SJSA1 (cell line): Measurements from ENCODE around the gene DEF6. TPM values are rescaled to one million over a fixed set of nuclear protein-coding genes. Genes with fewer than 3 reads are reported as not detected.

Source experiments
- DNase-seq, 2 experiments: peaks; one replicate each; pipeline ENCODE4 v3.0.0-alpha.2; 2015 to 2020; ENCODE audit warnings: low spot score in 2 of 2, low read depth in 1 of 2
- H3K27ac ChIP-seq: fragments of 250-450 bp; sonication (Bioruptor Pico); 2 replicates; pipeline ENCODE4 v1.5.1; 2020; ENCODE audit warnings: mild to moderate bottlenecking, moderate library complexity
- H3K27me3 ChIP-seq: fragments of 250-450 bp; sonication (Bioruptor Pico); replicated peaks from 2 replicates; pipeline ENCODE4 v1.5.1; 2020; ENCODE audit warnings: mild to moderate bottlenecking, moderate library complexity
- H3K36me3 ChIP-seq: fragments of 250-450 bp; sonication (Bioruptor Pico); 2 replicates; pipeline ENCODE4 v1.5.1; 2020; ENCODE audit warnings: mild to moderate bottlenecking
- H3K4me1 ChIP-seq: fragments of 250-450 bp; sonication (Bioruptor Pico); replicated peaks from 2 replicates; pipeline ENCODE4 v1.6.1; 2021; ENCODE audit warnings: mild to moderate bottlenecking
- H3K4me3 ChIP-seq: fragments of 250-450 bp; sonication (Bioruptor Pico); 2 replicates; pipeline ENCODE4 v1.5.1; 2020; ENCODE audit warnings: mild to moderate bottlenecking
- H3K9me3 ChIP-seq: fragments of 250-450 bp; sonication (Bioruptor Pico); replicated peaks from 2 replicates; pipeline ENCODE4 v1.5.1; 2020; ENCODE audit warnings: mild to moderate bottlenecking
- total RNA-seq: library from RNA; depleted of rRNA; stranded (reverse); fragments of >200 nt; shearing (Covaris generic); gene quantifications from 2 replicates; pipeline ENCODE4 v1.2.3, GENCODE V29; 2014

The DEF6 gene
- total RNA-seq, 1 experiment from 2014 or later, result 0.05 TPM

- Histone ChIP-seq H3K27ac (no peak overlapping the region), H3K27me3 (no peaks in the 10 kb centered on the region), H3K9me3 (0 out of 2 replicates have a peak, but pooled peaks cover 2% of the 10 kb centered on the region), H3K36me3 (0 out of 2 replicates have a peak, but pooled peaks cover 3% of the 10 kb centered on the region), H3K4me1 (peaks cover 6% of the 10 kb centered on the region), H3K4me3 (no peak overlapping the region)
- DNase-seq, result no peak
These were observed 32.9 kb upstream of the DEF6 start for GRCh38 chr6:35264550-35265274.

GRCh38 chr6:35265523-35265922, 32.1 kb upstream of the DEF6 start:
- Histone ChIP-seq H3K36me3 (0 out of 2 replicates have a peak, but pooled peaks cover 4% of the 10 kb centered on the region), H3K4me1 (peaks cover under 1% of the 10 kb centered on the region; the same call in 1 of the 2 replicates), H3K27ac (no peak overlapping the region), H3K4me3 (no peak overlapping the region), H3K27me3 (no peaks in the 10 kb centered on the region), H3K9me3 (no peaks in the 10 kb centered on the region)
- DNase-seq, result no peak

DNA sequence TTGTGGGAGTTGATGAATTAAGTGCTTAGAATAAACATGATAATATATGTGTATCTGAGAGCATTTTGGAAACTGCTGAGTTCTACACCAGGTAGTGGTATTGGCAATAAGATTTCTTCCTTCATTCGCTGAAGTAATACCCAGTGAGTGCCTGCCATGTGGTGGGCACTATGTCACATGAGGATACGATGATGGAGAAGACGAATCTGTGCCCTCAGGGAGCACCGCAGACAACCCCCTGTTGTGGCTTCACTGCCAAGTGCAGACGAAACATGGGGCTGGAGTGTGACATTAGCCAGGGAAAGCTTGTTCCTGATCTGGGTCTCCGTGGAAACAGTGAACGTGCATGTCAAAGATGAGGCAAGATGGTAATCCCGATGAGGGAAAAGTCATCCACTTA, 30.2 kb upstream of the DEF6 start:
- Histone ChIP-seq H3K9me3 (no peaks in the 10 kb centered on the region), H3K4me1 (no peaks in the 10 kb centered on the region), H3K27ac (no peak overlapping the region), H3K36me3 (peaks cover 8% of the 10 kb centered on the region; the same call in 1 of the 2 replicates), H3K4me3 (no peak overlapping the region), H3K27me3 (no peaks in the 10 kb centered on the region)
- DNase-seq, result no peak

- DNase-seq, result no peak
- Histone ChIP-seq H3K36me3 (peaks cover 8% of the 10 kb centered on the region; the same call in 1 of the 2 replicates), H3K9me3 (no peaks in the 10 kb centered on the region), H3K27me3 (no peaks in the 10 kb centered on the region), H3K4me1 (no peaks in the 10 kb centered on the region), H3K27ac (no peak overlapping the region), H3K4me3 (no peak overlapping the region)
These were observed 29.7 kb upstream of the DEF6 start for GRCh38 chr6:35267897-35268296.

- Histone ChIP-seq H3K36me3 (peaks cover 8% of the 10 kb centered on the region; the same call in 1 of the 2 replicates), H3K27me3 (no peaks in the 10 kb centered on the region), H3K4me1 (no peaks in the 10 kb centered on the region), H3K27ac (no peak overlapping the region), H3K9me3 (0 out of 2 replicates have a peak, but pooled peaks cover 2% of the 10 kb centered on the region), H3K4me3 (no peak overlapping the region)
- no peak for DNase-seq
These were observed 25.6 kb upstream of the DEF6 start for GRCh38 chr6:35272005-35272404.

DNA sequence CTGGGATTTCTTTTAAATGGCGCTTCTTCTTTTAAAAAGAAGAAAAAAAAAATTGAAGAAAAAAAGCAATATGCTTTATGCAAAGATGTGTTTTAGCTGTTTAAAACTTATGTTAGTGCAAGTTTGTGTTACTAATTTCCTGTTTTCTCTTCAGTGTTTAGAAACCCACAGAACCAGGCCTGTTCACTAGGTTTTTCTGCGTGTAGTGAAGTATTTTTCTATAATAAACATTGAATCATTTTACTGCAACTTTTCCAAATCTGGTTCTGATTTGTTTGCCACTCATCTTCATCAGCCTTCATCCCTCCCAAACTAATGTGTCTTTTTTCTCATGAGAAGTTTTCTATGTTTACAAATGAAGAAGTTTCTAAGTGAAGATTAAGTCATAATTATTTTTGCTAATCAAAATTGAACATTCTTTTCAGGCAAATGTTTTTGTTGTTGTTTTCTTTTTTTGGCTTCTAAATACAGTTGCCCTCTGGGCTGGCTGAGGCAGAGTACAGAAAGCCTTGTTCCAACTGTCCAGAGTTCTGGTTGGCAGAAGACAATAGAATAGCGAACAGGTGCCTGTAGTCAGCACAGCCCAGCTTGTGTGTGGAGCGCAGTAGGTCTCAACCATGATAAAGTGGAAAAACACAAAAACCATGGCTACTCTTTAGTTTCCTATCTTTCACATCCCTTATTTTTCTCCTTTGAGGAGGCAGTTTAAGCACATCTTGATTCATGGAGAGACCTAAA, 23.6 kb upstream of the DEF6 start:
- 0 out of 2 replicates have a peak, but pooled peaks cover 2% of the 10 kb centered on the region for H3K9me3 ChIP-seq
- H3K4me3 ChIP-seq, result no peak overlapping the region
- H3K27ac ChIP-seq, result no peak overlapping the region
- H3K36me3 ChIP-seq, result peaks cover 8% of the 10 kb centered on the region; the same call in 1 of the 2 replicates
- no peak for DNase-seq
- no peaks in the 10 kb centered on the region for H3K4me1 ChIP-seq
- no peaks in the 10 kb centered on the region for H3K27me3 ChIP-seq

- DNase-seq, result no peak
- H3K4me3 ChIP-seq, result no peak overlapping the region
- H3K27ac ChIP-seq, result no peak overlapping the region
- H3K4me1 ChIP-seq, result no peaks in the 10 kb centered on the region
- no peaks in the 10 kb centered on the region for H3K27me3 ChIP-seq
- 0 out of 2 replicates have a peak, but pooled peaks cover 2% of the 10 kb centered on the region for H3K9me3 ChIP-seq
- H3K36me3 ChIP-seq, result peaks cover 7% of the 10 kb centered on the region
These were observed 21.8 kb upstream of the DEF6 start for GRCh38 chr6:35275744-35276260.

GRCh38 chr6:35278708-35279107, 18.9 kb upstream of the DEF6 start:
- Histone ChIP-seq H3K36me3 (peaks cover 21% of the 10 kb centered on the region), H3K27ac (no peak overlapping the region)

GRCh38 chr6:35280903-35281302, 16.7 kb upstream of the DEF6 start:
- Histone ChIP-seq H3K27me3 (no peaks in the 10 kb centered on the region), H3K36me3 (peaks cover 38% of the 10 kb centered on the region), H3K27ac (no peak overlapping the region), H3K9me3 (0 out of 2 replicates have a peak, but pooled peaks cover 2% of the 10 kb centered on the region), H3K4me3 (no peak overlapping the region), H3K4me1 (no peaks in the 10 kb centered on the region)
- no peak for DNase-seq

More at GRCh38 chr6:35278708-35279107, 18.9 kb upstream of the DEF6 start:
- H3K9me3 ChIP-seq, result 0 out of 2 replicates have a peak, but pooled peaks cover 2% of the 10 kb centered on the region
- no peaks in the 10 kb centered on the region for H3K4me1 ChIP-seq
- no peak overlapping the region for H3K4me3 ChIP-seq
- no peak for DNase-seq
- no peaks in the 10 kb centered on the region for H3K27me3 ChIP-seq

DNA sequence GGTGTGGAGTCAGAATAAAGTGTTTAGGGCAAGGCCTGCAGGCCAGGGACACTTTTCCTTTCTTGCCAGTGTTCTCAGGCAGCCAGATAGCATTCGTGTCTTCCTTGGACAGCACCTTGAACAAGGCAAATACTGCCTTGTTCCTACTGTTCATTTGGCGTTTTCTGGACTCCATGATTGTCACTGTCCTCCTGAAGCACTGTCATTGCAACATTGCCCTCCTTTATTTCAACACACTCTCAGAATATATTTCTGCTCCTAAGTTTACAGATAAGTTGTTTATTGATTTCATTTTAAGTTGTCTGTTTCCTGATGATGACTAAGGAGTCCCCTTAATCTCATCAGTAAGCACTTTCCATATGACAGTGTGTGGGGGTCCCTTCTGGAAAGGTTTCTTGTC, 15.1 kb upstream of the DEF6 start:
- Histone ChIP-seq H3K27me3 (no peaks in the 10 kb centered on the region), H3K36me3 (peaks cover 51% of the 10 kb centered on the region), H3K9me3 (no peaks in the 10 kb centered on the region)

GRCh38 chr6:35283361-35283760, 14.3 kb upstream of the DEF6 start:
- no peak overlapping the region for H3K27ac ChIP-seq
- DNase-seq, result no peak
- H3K4me1 ChIP-seq, result no peaks in the 10 kb centered on the region
- H3K4me3 ChIP-seq, result no peak overlapping the region
- no peaks in the 10 kb centered on the region for H3K9me3 ChIP-seq
- no peaks in the 10 kb centered on the region for H3K27me3 ChIP-seq
- peaks cover 60% of the 10 kb centered on the region for H3K36me3 ChIP-seq

More for the DNA sequence above, 15.1 kb upstream of the DEF6 start:
- H3K27ac ChIP-seq, result no peak overlapping the region
- H3K4me3 ChIP-seq, result no peak overlapping the region
- no peak for DNase-seq
- no peaks in the 10 kb centered on the region for H3K4me1 ChIP-seq

- Histone ChIP-seq H3K4me3 (no peak overlapping the region), H3K27me3 (no peaks in the 10 kb centered on the region), H3K27ac (no peak overlapping the region), H3K4me1 (no peaks in the 10 kb centered on the region), H3K9me3 (no peaks in the 10 kb centered on the region), H3K36me3 (peaks cover 75% of the 10 kb centered on the region)
- DNase-seq, result no peak
These were observed 9.8 kb upstream of the DEF6 start for GRCh38 chr6:35287671-35288396.

DNA sequence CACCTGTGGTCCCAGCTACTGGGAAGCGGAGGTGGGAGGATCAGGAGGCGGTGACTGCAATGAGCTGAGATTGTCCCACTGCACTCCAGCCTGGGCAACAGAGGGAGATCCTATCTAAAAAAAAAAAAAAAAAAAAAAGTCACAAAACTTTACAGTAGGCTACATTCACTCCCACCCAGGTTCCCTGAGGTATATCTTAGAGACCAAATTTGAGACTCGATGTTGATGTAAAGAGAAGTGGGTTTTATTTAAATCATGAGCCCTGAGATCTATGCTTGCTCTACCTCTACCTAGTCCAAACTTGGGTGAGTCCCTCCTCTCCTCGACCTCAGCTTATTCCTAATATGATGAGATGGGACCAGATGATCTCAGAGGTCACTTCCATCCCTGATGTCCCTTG, 8.8 kb upstream of the DEF6 start:
- no peak overlapping the region for H3K27ac ChIP-seq
- DNase-seq, result no peak
- H3K36me3 ChIP-seq, result peaks cover 79% of the 10 kb centered on the region

More for the DNA sequence above, 8.8 kb upstream of the DEF6 start:
- Histone ChIP-seq H3K9me3 (no peaks in the 10 kb centered on the region), H3K4me3 (no peak overlapping the region), H3K27me3 (no peaks in the 10 kb centered on the region), H3K4me1 (no peaks in the 10 kb centered on the region)
